HCT116 (cell line): ENCODE data around the gene TEX2. TPM values are rescaled to one million over a fixed set of nuclear protein-coding genes. Genes with fewer than 3 reads are reported as not detected.

ENCODE experiments used
- ATAC-seq: fragments of 200-7000 bp; cut with Tn5 transposase; 2 replicates; pipeline ENCODE4 v1.9.1; 2020; ENCODE audit warnings: mild to moderate bottlenecking, moderate library complexity
- BruUV-seq: library from RNA; stranded (reverse); fragments of 400-500 nt; replicated peaks from 2 replicates; lab custom pipeline; 2021; lab: Mats Ljungman, UMichigan
- CTCF ChIA-PET: fragments of 300-600 bp; sonication (Branson Sonifier 250); formaldehyde crosslinking; loops from one replicate; lab custom pipeline; 2021; ENCODE audit warnings: antibody characterized with exemption; lab: Charles Lee
- POLR2A ChIA-PET: fragments of 300-600, 350-600 bp; sonication (Branson Sonifier 250); formaldehyde crosslinking; loops from one replicate; lab custom pipeline; 2021; ENCODE audit warnings: antibody characterized with exemption; lab: Charles Lee
- RAD21 ChIA-PET, 2 experiments: fragments of 300-600 bp; sonication (Branson Sonifier 250); formaldehyde crosslinking; loops; one replicate each; lab custom pipeline; 2023; ENCODE audit warnings: low total read pairs in 2 of 2; ENCODE audit not compliant: uncharacterized antibody in 2 of 2, unreplicated experiment in 2 of 2, low non-redundant PET in 1 of 2; lab: Charles Lee
- DNase-seq: peaks from one replicate; pipeline ENCODE4 v3.0.0-alpha.2; 2010; ENCODE audit warnings: low read depth, low spot score
- H2AFZ ChIP-seq: fragments of 200-600 bp; shearing (Covaris generic), sonication (generic); 2 replicates; pipeline ENCODE4 v1.6.1; 2017; ENCODE audit warnings: low read depth, mixed run types, mixed read lengths, antibody characterized with exemption, low read length; ENCODE audit not compliant: poor library complexity, severe bottlenecking
- H3K27ac ChIP-seq: 2 replicates; pipeline ENCODE4 v1.5.1; 2012; ENCODE audit warnings: low read depth, low read length
- H3K27me3 ChIP-seq: fragments of 200-600 bp; sonication (generic); 2 replicates; pipeline ENCODE4 v1.6.1; 2016; ENCODE audit warnings: mixed run types, low read length, mixed read lengths; ENCODE audit not compliant: insufficient read depth
- H3K36me3 ChIP-seq, 2 experiments: fragments of 200-500 bp in 1 of 2; fragments of 200-600 bp in 1 of 2; sonication (Bioruptor generic) in 1 of 2; sonication (generic) in 1 of 2; 2 replicates each; pipeline versions ENCODE4 v1.5.1 to v1.6.1; 2014 to 2016; ENCODE audit warnings: low read length in 2 of 2, inconsistent platforms in 1 of 2, mixed read lengths in 1 of 2, mixed run types in 1 of 2; ENCODE audit not compliant: insufficient read depth in 2 of 2, control insufficient read depth in 1 of 2
- H3K4me1 ChIP-seq, 2 experiments: fragments of 200-600 bp in 1 of 2; sonication (generic) in 1 of 2; 2 replicates each; pipeline versions ENCODE4 v1.5.1 to v1.6.1; 2012 to 2017; ENCODE audit warnings: low read length in 2 of 2, inconsistent platforms in 1 of 2, mild to moderate bottlenecking in 1 of 2, mixed read lengths in 1 of 2, mixed run types in 1 of 2, moderate library complexity in 1 of 2; ENCODE audit not compliant: insufficient read depth in 2 of 2, control insufficient read depth in 1 of 2
- H3K4me2 ChIP-seq: fragments of 200-600 bp; sonication (generic); 2 replicates; pipeline ENCODE4 v1.6.1; 2017; ENCODE audit warnings: mixed run types, low read length, mixed read lengths
- H3K4me3 ChIP-seq, 2 experiments: fragments of 200-600 bp in 1 of 2; sonication (generic) in 1 of 2; replicated peaks in 1 of 2; 2 replicates each; pipeline ENCODE4 v1.5.1; 2011 to 2016; ENCODE audit warnings: low read length in 2 of 2, control low read depth in 1 of 2, low read depth in 1 of 2, mild to moderate bottlenecking in 1 of 2, mixed read lengths in 1 of 2, mixed run types in 1 of 2
- H3K79me2 ChIP-seq: fragments of 200-600 bp; sonication (generic); 2 replicates; pipeline ENCODE4 v1.6.1; 2017; ENCODE audit warnings: mild to moderate bottlenecking, mixed run types, low read length, moderate library complexity, mixed read lengths; ENCODE audit not compliant: insufficient read depth
- H3K9ac ChIP-seq: fragments of 200-600 bp; sonication (generic); 2 replicates; pipeline ENCODE4 v1.6.1; 2016; ENCODE audit warnings: low read length, mixed read lengths
- H3K9me2 ChIP-seq: fragments of 200-600 bp; sonication (generic), shearing (Covaris generic); 2 replicates; pipeline ENCODE4 v1.6.1; 2017; ENCODE audit warnings: mixed run types, mild to moderate bottlenecking, moderate library complexity; ENCODE audit not compliant: insufficient read depth
- H3K9me3 ChIP-seq, 2 experiments: fragments of 200-500 bp in 1 of 2; fragments of 200-600 bp in 1 of 2; sonication (Bioruptor generic) in 1 of 2; sonication (generic) in 1 of 2; 2 replicates each; pipeline ENCODE4 v1.6.1; 2014 to 2017; ENCODE audit warnings: low read length in 2 of 2, mixed read lengths in 2 of 2, inconsistent platforms in 1 of 2, low read depth in 1 of 2, mild to moderate bottlenecking in 1 of 2, mixed run types in 1 of 2, moderate library complexity in 1 of 2; ENCODE audit not compliant: control insufficient read depth in 1 of 2, insufficient read depth in 1 of 2
- H4K20me1 ChIP-seq: fragments of 200-600 bp; sonication (generic), shearing (Covaris generic); 2 replicates; pipeline ENCODE4 v1.6.1; 2017; ENCODE audit warnings: mixed run types, mild to moderate bottlenecking, moderate library complexity; ENCODE audit not compliant: insufficient read depth
- ELF1 ChIP-seq: IDR thresholded peaks from 2 replicates; pipeline ENCODE4 v1.6.1; 2012; ENCODE audit warnings: low read depth, borderline replicate concordance
- EZH2phosphoT487 ChIP-seq: fragments of 200-600 bp; IDR thresholded peaks from 2 replicates; pipeline ENCODE4 v1.6.1; 2018; ENCODE audit warnings: antibody characterized with exemption, borderline replicate concordance
- TCF7L2 ChIP-seq: IDR thresholded peaks from 2 replicates; pipeline ENCODE4 v1.7.0; 2011; ENCODE audit warnings: borderline replicate concordance, inconsistent platforms; ENCODE audit not compliant: insufficient read depth, insufficient read length; ENCODE audit errors: extremely low read depth
- YY1 ChIP-seq: IDR thresholded peaks from 2 replicates; pipeline ENCODE4 v1.6.1; 2011; ENCODE audit warnings: low read length, low read depth, moderate library complexity, mild to moderate bottlenecking; ENCODE audit not compliant: insufficient replicate concordance; ENCODE audit errors: extremely low read depth
- ZFX ChIP-seq: fragments of 450-650 bp; IDR thresholded peaks from 2 replicates; pipeline ENCODE4 v1.6.1; 2017
- intact Hi-C: fragments of 100-400 bp; cut with micrococcal nuclease; formaldehyde crosslinking; loops from 2 replicates; pipeline ENCODE4 v1.10.0; 2022
- total RNA-seq: library from RNA; stranded (reverse); gene quantifications from one replicate; pipeline ENCODE4 v1.2.1, GENCODE V29; 2021; ENCODE audit not compliant: unreplicated experiment
- TF ChIP-seq, protein P1 (sequence below): IDR thresholded peaks from 2 replicates; pipeline ENCODE4 v1.6.1; 2012; ENCODE audit warnings: low read depth
- TF ChIP-seq, protein P2 (sequence below), 3 experiments: fragments of 200-600 bp in 1 of 3; sonication (generic) in 1 of 3; IDR thresholded peaks in 2 of 3; conservative IDR thresholded peaks in 1 of 3; 2 replicates each; pipeline ENCODE4 v1.5.1; 2012 to 2017; ENCODE audit warnings: low read depth in 2 of 3, low read length in 2 of 3, antibody characterized with exemption in 1 of 3, borderline replicate concordance in 1 of 3, control low read depth in 1 of 3, mild to moderate bottlenecking in 1 of 3, mixed read lengths in 1 of 3, mixed run types in 1 of 3, moderate library complexity in 1 of 3; ENCODE audit not compliant: insufficient read depth in 1 of 3
- TF ChIP-seq, protein P3 (sequence below): IDR thresholded peaks from 2 replicates; pipeline ENCODE4 v1.6.1; 2011; ENCODE audit warnings: mild to moderate bottlenecking, low read length, moderate library complexity; ENCODE audit not compliant: insufficient replicate concordance; ENCODE audit errors: extremely low read depth

TEX2 gene
- total RNA-seq, 1 experiment from 2014 or later, result 24.6 TPM

DNA sequence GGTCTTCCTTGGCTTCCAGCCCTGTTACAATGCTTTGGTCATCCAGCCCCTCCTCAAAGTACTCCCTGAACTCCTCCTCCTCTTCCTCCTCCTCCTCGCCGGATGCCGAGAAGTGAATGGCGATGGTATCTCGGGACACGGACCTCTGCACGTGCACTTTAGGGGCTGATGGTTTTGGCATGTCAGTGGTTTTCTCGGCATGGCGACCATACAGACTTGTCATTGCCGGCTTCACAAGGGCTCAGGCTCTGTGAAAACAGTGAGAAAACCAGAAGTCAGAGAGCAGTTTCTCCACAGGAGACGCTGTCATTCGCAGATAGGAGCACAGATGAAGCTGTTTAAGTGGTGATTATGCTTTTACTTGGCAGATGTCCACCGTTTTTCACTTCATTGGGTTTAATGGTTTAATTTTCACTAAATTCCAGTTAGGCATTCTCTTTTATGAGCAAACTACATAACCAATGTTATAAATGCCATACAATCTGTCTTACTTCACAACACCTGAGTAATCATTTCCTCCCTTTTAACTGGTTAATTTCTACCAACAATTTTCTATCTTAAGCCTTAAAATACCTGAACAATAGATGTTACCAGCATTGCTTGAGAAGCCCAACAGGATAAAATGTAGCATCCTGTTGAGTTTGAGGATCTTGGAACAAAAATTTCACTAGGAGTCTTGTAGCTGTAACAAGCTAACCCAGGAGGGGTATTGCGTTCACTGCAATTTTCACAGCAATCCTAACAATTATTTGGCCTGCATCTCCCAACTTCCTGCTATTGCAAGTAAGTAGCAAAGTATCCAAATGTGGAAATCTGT, 48.9 kb downstream of the TEX2 start:
- intact Hi-C loops, result no loop called here
- RAD21 ChIA-PET, result no interaction called here
- no peak overlapping the region for H3K4me2 ChIP-seq
- CTCF ChIA-PET, result no interaction called here
- H3K9me2 ChIP-seq, result no peaks in the 10 kb centered on the region
- DNase-seq (no peak), ATAC-seq (no peak)
- H4K20me1 ChIP-seq, result no peaks in the 10 kb centered on the region
- no TSS peak for BruUV-seq
- H3K4me3 ChIP-seq, result no peak overlapping the region
- no peak overlapping the region for H2AFZ ChIP-seq
- H3K27me3 ChIP-seq, result no peaks in the 10 kb centered on the region
- H3K27ac ChIP-seq, result no peak overlapping the region
- TF ChIP-seq, protein P1, sequence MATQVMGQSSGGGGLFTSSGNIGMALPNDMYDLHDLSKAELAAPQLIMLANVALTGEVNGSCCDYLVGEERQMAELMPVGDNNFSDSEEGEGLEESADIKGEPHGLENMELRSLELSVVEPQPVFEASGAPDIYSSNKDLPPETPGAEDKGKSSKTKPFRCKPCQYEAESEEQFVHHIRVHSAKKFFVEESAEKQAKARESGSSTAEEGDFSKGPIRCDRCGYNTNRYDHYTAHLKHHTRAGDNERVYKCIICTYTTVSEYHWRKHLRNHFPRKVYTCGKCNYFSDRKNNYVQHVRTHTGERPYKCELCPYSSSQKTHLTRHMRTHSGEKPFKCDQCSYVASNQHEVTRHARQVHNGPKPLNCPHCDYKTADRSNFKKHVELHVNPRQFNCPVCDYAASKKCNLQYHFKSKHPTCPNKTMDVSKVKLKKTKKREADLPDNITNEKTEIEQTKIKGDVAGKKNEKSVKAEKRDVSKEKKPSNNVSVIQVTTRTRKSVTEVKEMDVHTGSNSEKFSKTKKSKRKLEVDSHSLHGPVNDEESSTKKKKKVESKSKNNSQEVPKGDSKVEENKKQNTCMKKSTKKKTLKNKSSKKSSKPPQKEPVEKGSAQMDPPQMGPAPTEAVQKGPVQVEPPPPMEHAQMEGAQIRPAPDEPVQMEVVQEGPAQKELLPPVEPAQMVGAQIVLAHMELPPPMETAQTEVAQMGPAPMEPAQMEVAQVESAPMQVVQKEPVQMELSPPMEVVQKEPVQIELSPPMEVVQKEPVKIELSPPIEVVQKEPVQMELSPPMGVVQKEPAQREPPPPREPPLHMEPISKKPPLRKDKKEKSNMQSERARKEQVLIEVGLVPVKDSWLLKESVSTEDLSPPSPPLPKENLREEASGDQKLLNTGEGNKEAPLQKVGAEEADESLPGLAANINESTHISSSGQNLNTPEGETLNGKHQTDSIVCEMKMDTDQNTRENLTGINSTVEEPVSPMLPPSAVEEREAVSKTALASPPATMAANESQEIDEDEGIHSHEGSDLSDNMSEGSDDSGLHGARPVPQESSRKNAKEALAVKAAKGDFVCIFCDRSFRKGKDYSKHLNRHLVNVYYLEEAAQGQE, result no peak
- TF ChIP-seq ELF1 (no peak), ZFX (no peak), EZH2phosphoT487 (no peak), TCF7L2 (no peak), YY1 (no peak)
- TF ChIP-seq, protein P2, sequence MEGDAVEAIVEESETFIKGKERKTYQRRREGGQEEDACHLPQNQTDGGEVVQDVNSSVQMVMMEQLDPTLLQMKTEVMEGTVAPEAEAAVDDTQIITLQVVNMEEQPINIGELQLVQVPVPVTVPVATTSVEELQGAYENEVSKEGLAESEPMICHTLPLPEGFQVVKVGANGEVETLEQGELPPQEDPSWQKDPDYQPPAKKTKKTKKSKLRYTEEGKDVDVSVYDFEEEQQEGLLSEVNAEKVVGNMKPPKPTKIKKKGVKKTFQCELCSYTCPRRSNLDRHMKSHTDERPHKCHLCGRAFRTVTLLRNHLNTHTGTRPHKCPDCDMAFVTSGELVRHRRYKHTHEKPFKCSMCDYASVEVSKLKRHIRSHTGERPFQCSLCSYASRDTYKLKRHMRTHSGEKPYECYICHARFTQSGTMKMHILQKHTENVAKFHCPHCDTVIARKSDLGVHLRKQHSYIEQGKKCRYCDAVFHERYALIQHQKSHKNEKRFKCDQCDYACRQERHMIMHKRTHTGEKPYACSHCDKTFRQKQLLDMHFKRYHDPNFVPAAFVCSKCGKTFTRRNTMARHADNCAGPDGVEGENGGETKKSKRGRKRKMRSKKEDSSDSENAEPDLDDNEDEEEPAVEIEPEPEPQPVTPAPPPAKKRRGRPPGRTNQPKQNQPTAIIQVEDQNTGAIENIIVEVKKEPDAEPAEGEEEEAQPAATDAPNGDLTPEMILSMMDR (IDR thresholded peaks at IDR 0.05 in 2 of 3, conservative IDR thresholded peaks at IDR 0.05 in 1 of 3; ENCODE audit: borderline replicate concordance in 1 of 3, insufficient read depth in 1 of 3, low read depth in 2 of 3, low read length in 2 of 3), result no peak
- TF ChIP-seq, protein P3, sequence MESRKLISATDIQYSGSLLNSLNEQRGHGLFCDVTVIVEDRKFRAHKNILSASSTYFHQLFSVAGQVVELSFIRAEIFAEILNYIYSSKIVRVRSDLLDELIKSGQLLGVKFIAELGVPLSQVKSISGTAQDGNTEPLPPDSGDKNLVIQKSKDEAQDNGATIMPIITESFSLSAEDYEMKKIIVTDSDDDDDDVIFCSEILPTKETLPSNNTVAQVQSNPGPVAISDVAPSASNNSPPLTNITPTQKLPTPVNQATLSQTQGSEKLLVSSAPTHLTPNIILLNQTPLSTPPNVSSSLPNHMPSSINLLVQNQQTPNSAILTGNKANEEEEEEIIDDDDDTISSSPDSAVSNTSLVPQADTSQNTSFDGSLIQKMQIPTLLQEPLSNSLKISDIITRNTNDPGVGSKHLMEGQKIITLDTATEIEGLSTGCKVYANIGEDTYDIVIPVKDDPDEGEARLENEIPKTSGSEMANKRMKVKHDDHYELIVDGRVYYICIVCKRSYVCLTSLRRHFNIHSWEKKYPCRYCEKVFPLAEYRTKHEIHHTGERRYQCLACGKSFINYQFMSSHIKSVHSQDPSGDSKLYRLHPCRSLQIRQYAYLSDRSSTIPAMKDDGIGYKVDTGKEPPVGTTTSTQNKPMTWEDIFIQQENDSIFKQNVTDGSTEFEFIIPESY, result no peak
- H3K9me3 ChIP-seq, result no peaks in the 10 kb centered on the region
- POLR2A ChIA-PET, result no interaction called here
- H3K36me3 ChIP-seq, result peaks cover 0 to 4% of the 10 kb centered on the region in 2 experiments; a peak in 1 of 4 replicates
- H3K4me1 ChIP-seq, result peaks cover 4 to 10% of the 10 kb centered on the region in 2 experiments; a peak in 2 of 4 replicates
- H3K9ac ChIP-seq, result no peak overlapping the region
- H3K79me2 ChIP-seq, result peaks cover 6% of the 10 kb centered on the region
